Jurkat, Clone E6-1 (cell line): ENCODE measurements around the gene ZDHHC18. TPM values are rescaled to one million over a fixed set of nuclear protein-coding genes. Genes with fewer than 3 reads are reported as not detected.

ENCODE experiments used
- DNase-seq: peaks from one replicate; pipeline ENCODE4 v3.0.0-alpha.2; 2011; ENCODE audit warnings: low read depth, low spot score
- H3K4me3 ChIP-seq: 2 replicates; pipeline ENCODE4 v1.5.1; 2011; ENCODE audit warnings: mild to moderate bottlenecking, low read length, control low read depth, moderate library complexity
- polyA plus RNA-seq: library from polyadenylated mRNA; unstranded; fragments of >200 nt; gene quantifications from one replicate; pipeline ENCODE4 v1.2.1, GENCODE V29; 2012; ENCODE audit warnings: missing spikeins; ENCODE audit not compliant: insufficient read length, insufficient read depth

ZDHHC18 gene, protein sequence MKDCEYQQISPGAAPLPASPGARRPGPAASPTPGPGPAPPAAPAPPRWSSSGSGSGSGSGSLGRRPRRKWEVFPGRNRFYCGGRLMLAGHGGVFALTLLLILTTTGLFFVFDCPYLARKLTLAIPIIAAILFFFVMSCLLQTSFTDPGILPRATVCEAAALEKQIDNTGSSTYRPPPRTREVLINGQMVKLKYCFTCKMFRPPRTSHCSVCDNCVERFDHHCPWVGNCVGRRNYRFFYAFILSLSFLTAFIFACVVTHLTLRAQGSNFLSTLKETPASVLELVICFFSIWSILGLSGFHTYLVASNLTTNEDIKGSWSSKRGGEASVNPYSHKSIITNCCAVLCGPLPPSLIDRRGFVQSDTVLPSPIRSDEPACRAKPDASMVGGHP
- polyA plus RNA-seq, result 42.1 TPM

DNA sequence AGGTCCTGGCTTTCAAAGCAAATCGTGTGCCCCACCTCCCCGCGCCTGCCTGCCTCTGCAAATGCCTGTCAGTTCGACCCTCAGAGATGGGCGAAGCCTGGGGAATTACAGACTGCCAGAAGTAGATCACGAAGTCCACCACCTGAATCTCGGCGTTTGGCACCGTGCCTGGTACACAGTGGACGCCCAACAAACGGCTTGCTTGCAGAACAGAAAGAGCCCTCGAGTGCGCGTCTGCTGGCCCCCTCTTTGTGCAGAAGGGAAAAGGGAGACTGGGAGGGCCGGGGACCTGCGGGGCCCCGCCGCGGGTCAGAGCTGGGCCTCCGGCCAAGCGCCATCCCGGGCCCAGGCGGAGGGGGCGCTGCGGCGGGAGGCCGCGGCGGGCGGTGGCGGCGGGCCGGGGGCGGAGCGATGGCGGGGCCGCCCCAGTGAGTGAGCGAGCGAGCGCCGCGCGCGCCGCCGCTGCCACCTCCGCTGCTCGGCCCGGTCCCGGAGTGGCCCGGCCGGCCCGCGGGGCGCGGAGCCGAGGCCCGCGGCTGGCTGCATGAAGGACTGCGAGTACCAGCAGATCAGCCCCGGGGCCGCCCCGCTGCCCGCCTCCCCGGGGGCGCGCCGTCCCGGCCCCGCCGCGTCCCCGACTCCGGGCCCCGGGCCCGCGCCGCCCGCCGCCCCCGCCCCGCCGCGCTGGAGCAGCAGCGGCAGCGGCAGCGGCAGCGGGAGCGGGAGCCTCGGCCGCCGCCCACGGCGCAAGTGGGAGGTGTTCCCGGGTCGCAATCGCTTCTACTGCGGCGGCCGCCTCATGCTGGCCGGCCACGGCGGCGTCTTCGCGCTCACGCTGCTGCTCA is at the start of gene ZDHHC18:
ZDHHC18 (plus strand) TSS at position 428 of the 845 bp plus-strand sequence; CDS start at position 545, 117 bp downstream.
- peak; percentile 28 for DNase-seq
- H3K4me3 ChIP-seq, result peak within 1 kb of the TSS; percentile 70

DNA sequence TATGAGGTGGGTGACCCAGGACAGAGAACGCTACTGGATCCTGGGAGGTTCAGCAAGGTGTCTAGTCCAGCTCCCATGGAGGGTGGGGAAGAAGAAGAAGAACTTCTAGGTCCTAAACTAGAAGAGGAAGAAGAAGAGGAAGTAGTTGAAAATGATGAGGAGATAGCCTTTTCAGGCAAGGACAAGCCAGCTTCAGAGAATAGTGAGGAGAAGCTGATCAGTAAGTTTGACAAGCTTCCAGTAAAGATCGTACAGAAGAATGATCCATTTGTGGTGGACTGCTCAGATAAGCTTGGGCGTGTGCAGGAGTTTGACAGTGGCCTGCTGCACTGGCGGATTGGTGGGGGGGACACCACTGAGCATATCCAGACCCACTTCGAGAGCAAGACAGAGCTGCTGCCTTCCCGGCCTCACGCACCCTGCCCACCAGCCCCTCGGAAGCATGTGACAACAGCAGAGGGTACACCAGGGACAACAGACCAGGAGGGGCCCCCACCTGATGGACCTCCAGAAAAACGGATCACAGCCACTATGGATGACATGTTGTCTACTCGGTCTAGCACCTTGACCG is 47.3 kb upstream of the ZDHHC18 start:
- no peak for DNase-seq
- no peak overlapping the region for H3K4me3 ChIP-seq

DNA sequence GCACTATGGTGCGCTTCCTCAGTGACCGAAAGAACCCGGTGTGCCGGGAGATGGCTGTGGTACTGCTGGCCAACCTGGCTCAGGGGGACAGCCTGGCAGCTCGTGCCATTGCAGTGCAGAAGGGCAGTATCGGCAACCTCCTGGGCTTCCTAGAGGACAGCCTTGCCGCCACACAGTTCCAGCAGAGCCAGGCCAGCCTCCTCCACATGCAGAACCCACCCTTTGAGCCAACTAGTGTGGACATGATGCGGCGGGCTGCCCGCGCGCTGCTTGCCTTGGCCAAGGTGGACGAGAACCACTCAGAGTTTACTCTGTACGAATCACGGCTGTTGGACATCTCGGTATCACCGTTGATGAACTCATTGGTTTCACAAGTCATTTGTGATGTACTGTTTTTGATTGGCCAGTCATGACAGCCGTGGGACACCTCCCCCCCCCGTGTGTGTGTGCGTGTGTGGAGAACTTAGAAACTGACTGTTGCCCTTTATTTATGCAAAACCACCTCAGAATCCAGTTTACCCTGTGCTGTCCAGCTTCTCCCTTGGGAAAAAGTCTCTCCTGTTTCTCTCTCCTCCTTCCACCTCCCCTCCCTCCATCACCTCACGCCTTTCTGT is 46.0 kb upstream of the ZDHHC18 start:
- DNase-seq, result no peak
- no peak overlapping the region for H3K4me3 ChIP-seq

DNA sequence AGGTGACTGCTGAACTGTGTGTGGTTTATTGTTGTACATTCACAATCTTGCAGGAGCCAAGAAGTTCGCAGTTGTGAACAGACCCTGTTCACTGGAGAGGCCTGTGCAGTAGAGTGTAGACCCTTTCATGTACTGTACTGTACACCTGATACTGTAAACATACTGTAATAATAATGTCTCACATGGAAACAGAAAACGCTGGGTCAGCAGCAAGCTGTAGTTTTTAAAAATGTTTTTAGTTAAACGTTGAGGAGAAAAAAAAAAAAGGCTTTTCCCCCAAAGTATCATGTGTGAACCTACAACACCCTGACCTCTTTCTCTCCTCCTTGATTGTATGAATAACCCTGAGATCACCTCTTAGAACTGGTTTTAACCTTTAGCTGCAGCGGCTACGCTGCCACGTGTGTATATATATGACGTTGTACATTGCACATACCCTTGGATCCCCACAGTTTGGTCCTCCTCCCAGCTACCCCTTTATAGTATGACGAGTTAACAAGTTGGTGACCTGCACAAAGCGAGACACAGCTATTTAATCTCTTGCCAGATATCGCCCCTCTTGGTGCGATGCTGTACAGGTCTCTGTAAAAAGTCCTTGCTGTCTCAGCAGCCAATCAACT is 45.2 kb upstream of the ZDHHC18 start:
- no peak for DNase-seq
- no peak overlapping the region for H3K4me3 ChIP-seq

DNA sequence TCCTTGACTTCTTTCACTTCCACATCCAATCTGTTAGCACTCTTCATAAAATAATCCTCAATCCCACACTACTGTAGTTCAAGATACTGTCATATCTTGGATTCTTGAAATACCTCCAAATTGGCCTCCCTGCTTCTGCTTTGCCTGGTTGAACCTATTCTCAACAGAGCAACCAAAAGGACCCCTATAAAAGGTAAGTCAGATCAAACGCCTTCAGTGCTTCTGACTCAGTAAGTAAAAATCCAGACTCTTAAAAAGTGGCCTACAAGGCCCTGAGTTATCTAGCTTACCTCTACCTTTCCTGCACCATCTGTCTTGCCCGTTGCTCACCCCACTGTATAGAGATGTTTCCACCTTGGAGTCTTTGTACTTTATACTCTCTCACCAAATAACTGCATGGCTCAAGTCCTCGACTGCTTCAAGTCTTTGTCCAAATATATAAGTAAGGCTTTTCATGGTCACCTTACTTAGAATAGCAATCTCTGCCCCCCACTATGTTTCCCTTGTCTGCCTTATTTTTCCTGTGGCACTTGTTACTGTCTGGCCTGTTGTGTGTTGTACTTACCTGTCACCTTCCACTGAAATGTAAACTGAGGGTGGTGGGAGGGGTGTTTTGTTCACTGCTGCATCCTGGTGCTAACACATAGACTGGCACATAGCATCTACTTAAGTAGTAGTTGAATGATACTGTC is 43.8 kb upstream of the ZDHHC18 start:
- no peak for DNase-seq
- no peak overlapping the region for H3K4me3 ChIP-seq

DNA sequence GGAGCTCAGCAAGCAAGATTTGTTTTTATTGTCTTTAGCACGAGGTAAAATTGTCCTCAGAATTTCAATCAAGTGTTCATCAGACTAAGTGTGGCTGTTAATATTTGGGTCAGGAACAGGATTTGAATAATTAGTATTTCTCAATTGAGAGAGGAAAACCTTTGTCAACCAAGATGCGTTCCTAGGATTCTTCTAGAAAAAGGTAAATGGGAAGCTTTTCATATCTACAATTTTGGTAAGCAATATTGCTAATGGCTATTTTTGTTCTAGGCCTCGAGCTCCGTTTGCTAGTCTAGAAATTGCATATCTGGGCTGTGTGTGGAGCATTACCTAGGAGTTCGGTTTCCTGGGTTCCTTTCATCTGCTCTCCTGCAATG is 42.9 kb upstream of the ZDHHC18 start:
- H3K4me3 ChIP-seq, result no peak overlapping the region
- DNase-seq, result no peak

DNA sequence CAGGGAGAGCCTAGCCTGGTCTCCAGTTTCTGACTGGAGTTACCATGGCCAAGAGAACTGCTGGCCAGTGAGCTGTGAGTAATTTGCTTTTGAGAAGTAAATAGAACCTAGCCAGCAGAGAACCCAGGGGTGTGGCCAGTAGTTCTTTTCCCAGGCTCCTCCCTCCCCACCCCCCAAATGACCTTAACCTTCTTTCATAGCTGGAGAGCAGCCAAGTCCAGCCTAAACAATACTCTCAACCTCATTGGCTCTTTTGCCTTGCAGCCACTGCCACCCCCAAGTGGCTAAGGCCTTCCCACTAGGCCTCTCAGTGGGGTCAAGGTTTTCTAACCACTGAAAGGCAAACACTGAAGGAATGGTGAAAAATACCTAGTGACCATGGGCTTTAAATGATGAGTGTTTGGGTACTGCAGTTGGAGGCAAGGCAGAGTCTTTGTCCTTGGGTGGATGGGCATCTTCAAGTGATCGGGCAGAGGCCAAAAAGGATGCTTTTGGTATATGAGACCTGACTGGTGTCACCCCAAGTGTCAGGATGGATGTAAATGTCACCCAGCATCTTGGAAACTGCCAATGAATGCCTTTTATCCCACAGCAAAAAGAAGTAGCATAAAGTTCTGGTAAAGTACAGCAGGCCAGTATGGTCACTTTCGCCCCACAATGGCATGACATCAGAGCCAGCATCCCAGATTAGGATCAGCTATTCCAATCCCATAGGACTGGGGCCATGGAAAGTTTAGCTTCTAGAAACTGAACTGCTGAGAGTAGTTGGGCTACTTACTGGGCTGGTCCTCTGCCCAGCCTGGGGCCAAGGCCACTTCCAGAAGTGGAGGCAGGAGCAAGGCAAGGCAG is 42.2 kb upstream of the ZDHHC18 start:
- no peak overlapping the region for H3K4me3 ChIP-seq
- DNase-seq, result no peak

DNA sequence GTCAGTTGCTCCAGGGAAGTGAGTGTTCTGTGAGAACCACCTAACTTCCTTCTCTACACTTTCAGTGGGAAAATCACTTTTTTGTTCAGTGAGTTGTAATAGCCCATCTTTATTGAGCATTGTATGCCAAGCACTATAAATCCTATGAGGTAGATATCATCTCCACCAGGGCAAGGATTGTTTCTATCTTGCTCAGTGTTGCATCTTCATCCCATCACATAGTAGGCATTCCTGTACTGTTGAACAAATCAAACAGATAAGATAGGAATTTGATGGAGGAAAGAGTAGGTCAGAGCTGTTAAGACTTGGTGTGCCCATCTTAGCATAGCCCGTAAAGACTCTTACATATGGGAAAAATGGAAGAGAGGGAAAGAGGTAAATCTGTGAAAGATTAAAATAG is 41.6 kb upstream of the ZDHHC18 start:
- no peak overlapping the region for H3K4me3 ChIP-seq
- no peak for DNase-seq

DNA sequence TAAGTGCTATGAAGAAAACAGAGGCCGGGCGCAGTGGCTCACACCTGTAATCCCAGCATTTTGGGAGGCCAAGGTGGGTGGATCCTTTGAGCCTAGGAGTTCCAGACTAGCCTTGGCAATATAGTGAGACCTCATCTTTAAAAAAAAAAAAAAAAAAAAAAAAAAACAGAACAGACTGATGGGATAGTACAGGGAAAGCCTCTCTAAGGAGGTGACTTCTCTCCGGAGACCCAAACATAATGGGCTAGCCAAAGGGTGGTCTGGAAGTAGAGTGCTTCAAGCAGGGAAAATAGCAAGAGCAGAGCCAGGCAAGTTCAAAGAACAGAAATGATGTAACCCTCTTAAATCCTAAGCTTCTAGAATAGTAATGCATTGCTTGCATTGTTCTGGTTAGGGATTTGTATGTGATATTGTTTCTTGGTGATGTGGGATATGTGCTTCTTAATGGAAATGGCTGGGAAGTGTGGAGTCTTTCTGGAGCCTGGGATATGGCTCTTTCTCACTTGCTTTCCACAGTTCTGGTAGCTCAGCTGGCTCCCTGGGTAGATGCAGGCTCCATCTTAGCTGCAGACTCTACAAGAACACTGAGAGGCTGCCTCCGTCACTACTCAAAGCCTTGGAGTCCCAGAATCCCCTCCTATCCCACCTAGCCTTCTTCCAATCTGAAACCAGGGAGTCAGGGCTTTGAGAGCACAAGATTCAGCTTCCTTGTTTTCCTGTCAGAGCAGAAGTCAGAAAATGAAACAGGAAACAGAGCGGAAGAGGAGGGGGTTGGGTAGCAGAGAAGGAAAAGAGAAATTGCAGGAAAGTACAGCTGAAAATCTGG is 40.7 kb upstream of the ZDHHC18 start:
- DNase-seq, result peak; percentile 61
- H3K4me3 ChIP-seq, result peak overlapping the region; percentile 96

DNA sequence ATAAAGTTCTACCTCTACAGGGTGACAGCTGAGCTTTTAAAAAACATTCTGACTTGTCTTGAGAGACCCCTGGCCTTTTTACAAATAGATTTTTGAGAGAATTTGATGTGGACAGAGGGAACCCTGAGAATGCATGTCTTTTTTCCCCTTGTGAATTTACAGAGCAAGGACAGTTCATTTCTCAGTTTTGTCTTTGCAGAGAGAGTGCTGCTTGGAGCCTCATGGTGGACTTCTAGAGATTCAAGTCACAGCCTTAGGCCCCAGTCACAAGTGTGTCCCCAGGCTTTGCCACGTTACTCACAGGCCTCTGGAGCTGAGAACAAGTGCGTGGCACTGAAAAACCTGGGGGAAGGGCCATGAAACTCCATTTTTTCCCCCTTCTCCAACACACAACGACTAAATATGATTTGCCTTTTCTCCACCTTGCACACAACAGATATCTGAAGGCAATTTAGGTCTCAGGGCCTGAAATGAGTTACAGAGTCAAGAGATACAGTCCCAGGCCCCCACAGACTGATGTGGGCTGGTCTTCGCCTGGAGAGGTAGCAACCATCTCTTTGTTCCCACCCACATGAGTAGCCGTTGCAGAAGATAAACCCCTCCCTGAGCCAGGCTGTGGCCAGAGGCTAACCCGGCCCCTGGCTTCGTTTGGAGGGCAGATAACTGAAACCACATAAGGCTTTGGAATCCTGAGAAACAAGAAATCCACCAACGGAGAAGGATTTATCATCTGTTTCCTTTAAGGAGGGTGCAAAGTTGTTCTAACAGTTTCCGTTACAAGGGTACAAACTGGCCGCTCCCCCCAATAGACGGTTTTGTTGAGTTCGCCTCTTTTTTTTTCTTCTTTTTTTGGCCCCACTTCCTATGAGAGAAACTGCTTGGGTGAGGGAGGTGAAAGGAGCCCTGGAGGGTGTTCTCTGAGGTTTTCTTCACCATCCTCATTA is 39.8 kb upstream of the ZDHHC18 start:
- peak; percentile 77 for DNase-seq
- H3K4me3 ChIP-seq, result peak overlapping the region; percentile 96

DNA sequence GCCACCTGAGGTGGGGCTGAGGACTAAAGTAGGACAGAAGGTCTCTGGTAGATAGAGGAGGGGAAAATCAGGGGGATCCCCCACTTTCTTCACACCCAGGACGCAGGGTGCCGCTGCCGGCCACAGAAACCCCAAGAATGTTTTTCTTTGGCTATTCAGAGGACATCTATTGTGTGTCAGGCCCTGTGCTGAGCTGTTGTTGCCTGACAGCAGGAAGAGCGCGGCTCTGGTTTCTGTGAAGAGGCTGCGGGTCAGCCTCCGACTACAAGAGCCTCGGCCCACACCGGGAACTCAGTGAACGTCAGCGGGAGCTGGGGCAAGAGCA is 39.1 kb upstream of the ZDHHC18 start:
- H3K4me3 ChIP-seq, result peak overlapping the region; percentile 96
- peak; percentile 28 for DNase-seq

DNA sequence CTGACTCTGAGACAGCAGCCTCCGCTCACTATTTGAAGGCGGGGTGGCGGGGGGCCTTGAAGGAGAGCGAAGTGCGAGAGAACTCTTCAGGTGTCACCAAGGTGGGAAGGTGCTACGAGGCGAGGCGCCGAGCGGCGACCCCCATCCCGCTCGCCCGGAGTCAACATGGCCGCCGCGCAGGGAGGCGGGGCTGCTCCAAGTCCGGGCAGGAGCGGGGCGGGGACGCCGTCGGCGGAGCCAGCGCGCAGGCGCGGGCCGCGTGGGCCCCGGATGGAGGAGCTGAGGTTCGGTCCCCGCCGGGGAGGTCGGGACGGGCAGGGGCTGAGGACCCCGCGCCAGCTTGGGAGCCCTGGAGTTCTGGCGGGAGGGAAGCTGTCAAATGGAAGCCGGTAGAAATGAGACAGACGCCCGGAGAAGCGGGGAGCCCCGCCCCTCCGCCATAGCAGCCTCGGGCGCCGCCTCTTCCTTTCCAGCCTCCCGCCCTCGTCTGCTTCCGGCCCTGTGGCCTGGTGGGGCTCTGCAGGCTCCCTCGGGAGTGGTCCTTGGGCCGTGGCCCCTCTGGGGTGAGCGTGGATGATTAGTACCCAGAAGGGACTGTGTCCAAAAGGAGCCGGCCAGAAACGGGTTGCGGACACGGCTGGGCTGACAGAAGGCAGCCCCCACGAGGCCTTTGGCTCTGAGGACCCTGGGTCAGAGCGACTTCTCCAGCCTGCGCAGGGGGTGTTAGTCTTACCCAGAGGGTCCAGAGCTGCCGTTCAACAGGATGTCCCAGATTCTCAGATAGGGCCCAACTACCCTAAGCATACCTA is 38.6 kb upstream of the ZDHHC18 start, which contains the start of gene PIGV:
PIGV (plus strand) TSS at position 245 of the 809 bp plus-strand sequence. CDS start 2,866 bp downstream, outside the sequence.
- H3K4me3 ChIP-seq, result peak within 1 kb of the TSS; percentile 96
- DNase-seq, result peak; percentile 77

DNA sequence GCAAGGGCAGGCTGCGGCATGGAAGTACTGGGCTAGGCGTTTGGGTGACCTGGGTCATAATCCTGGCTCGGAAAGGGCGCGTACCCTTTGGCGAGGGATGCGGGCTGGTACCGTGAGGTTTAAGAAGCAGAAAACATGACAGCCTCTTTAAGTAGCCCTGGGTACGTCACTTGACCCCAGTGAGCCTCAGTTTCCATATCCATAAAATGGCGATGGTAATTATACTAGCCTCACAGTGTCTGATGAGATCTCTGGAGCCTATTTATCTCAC is 38.0 kb upstream of the ZDHHC18 start:
- DNase-seq, result no peak
- H3K4me3 ChIP-seq, result peak overlapping the region; percentile 96

DNA sequence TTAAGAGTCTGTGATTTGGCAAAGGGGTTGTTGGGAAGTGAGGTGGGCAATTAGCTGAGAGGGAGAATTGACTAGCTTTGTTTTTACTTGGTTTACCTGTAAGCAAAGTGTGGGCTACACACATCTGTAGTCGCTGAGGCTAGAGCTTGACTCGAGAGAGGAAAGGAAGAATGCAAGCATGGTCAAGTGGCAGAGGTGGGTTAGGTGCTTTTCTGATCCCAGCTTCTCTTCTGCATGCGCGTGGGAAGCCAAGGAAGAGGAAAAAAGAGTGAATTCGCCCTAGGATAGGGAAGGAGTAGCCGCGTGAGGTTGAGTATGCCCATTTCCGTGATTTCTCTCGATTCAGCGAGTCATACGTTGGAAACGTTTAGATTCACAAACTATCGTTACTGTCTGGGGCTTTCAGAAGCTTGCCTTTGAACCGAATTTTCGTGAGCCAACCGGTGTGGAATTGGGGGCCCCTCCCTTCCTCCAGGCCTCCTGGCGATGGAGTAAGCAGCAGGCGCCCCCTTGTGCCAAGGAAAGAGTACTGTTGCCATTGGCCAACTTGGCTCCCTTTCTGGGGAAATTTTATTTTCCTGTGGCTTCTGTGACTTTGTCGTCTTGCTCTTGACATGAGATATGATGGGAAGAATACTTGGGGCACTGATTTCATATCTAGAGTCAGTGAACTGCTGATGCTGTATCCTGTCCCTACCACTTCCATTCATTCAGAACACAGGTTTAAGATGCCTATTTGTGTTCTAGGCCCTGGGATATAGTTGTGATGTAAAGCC is 37.5 kb upstream of the ZDHHC18 start:
- peak overlapping the region; percentile 96 for H3K4me3 ChIP-seq
- DNase-seq, result peak; percentile 86

DNA sequence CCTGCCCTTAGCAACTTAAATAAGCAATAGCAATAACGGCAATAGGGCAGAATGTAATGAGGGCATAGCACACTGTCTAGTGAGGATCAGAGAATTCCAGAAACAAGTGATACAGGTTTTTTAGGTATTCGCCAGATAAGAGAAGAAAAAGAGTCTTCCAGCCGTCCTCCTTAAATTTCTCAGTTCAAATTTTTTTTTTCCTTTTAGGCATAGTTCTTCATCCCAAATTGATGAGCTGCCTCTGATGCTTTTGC is 36.9 kb upstream of the ZDHHC18 start:
- H3K4me3 ChIP-seq, result no peak overlapping the region

More for the DNA sequence above, 36.9 kb upstream of the ZDHHC18 start:
- no peak for DNase-seq
